Upper lobe of left lung (tissue), 4 donors: ENCODE measurements around the gene APP.

ENCODE experiments used
- CTCF ChIP-seq, 6 experiments: fragments of 450-650 bp in 4 of 6; fragments of 200-600 bp in 2 of 6; sonication (generic) in 2 of 6; IDR thresholded peaks; one replicate each; pipeline ENCODE4 v1.5.1; 2016 to 2019; ENCODE audit warnings: antibody characterized with exemption in 6 of 6
- EP300 ChIP-seq, 4 donors: sonication (generic); formaldehyde crosslinking; IDR thresholded peaks; one replicate each; pipeline ENCODE4 v1.5.1; 2017; ENCODE audit warnings: antibody characterized with exemption in 4 of 4, control low read depth in 2 of 4
- POLR2A ChIP-seq, 4 donors: fragments of 450-650 bp; IDR thresholded peaks; one replicate each; pipeline ENCODE4 v1.5.1; 2016 to 2017; ENCODE audit warnings: antibody characterized with exemption in 4 of 4, mild to moderate bottlenecking in 2 of 4
- POLR2AphosphoS5 ChIP-seq, 2 donors: sonication (generic); formaldehyde crosslinking; IDR thresholded peaks; one replicate each; pipeline ENCODE4 v1.5.1; 2017; ENCODE audit warnings: antibody characterized with exemption in 2 of 2

- TF ChIP-seq CTCF (IDR thresholded peaks at IDR 0.05) (no peak), POLR2A (IDR thresholded peaks at IDR 0.05) (no peak), POLR2AphosphoS5 (IDR thresholded peaks at IDR 0.05) (no peak), EP300 (IDR thresholded peaks at IDR 0.05) (no peak)
These were observed 167.2 kb downstream of the APP start for GRCh38 chr21:26003404-26003803.
